GM12892 (cell line): Measurements from ENCODE around the gene MMAB.

Source experiments
- DNase-seq: peaks from one replicate; pipeline ENCODE4 v3.0.0; 2011; ENCODE audit not compliant: insufficient read length
- FAIRE-seq: peaks from 2 replicates; lab custom pipeline; 2011; peaks lifted over from hg19 to GRCh38; lab: Jason Lieb, UNC
- POLR2A ChIP-seq: IDR thresholded peaks from 2 replicates; pipeline ENCODE4 v1.6.1; 2011; ENCODE audit warnings: low read depth, low read length, control low read depth
- POLR2AphosphoS5 ChIP-seq: IDR thresholded peaks from 2 replicates; pipeline ENCODE4 v1.6.1; 2011; ENCODE audit warnings: low read depth, low read length, control low read depth
- TAF1 ChIP-seq: IDR thresholded peaks from 2 replicates; pipeline ENCODE4 v1.6.1; 2011; ENCODE audit warnings: low read depth, mild to moderate bottlenecking, control low read depth, low read length, borderline replicate concordance

Gene MMAB

DNA sequence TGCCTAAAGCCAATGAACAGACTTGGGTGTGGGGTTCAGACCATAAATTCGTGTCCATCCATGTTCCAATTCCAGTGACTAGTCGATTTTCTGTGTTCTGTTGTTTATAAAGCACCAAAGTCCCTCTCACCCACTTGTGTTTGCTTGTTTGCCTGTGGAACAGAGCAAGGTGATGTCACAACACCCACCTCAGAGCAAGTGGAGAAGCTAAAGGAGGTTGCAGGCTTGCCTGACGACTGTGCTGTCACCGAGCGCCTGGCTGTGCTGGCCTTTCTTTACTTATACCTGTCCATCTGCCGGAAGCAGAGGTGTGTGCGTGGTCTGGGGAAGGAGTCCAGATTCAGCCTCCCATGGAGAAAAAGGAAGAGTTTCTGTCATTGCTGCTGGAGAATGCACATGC lies 6.3 kb upstream of the MMAB start:
- TF ChIP-seq POLR2A: no peak
- no peak for TF ChIP-seq TAF1
- TF ChIP-seq POLR2AphosphoS5: no peak
- FAIRE-seq: no peak
- no peak for DNase-seq

GRCh38 chr12:109578330-109578927 lies 5.1 kb upstream of the MMAB start:
- FAIRE-seq: no peak
- TF ChIP-seq TAF1 (no peak), POLR2AphosphoS5 (no peak), POLR2A (no peak)

DNA sequence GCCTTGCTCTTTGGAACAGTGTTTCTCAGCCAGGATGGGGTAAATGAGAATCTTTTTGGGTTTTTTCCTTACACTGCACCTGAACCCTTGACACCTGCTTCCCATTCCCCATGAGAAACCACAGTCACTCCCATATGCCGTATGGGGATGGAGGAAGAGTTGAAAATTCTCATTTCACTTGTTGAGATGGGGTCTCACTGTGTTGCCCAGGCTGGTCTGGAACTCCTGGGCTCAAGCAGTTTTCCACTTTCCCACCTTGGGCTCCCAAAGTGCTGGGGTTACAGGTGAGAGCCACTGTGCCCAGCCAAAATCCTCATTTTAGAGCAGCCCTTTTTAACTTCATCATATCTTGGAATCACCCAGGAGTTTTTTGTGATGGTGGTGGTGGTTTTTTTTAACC lies 4.0 kb upstream of the MMAB start:
- TF ChIP-seq POLR2AphosphoS5 (no peak), POLR2A (no peak), TAF1 (no peak)
- DNase-seq (no peak), FAIRE-seq (no peak)

More at GRCh38 chr12:109578330-109578927, 5.1 kb upstream of the MMAB start:
- no peak for DNase-seq

DNA sequence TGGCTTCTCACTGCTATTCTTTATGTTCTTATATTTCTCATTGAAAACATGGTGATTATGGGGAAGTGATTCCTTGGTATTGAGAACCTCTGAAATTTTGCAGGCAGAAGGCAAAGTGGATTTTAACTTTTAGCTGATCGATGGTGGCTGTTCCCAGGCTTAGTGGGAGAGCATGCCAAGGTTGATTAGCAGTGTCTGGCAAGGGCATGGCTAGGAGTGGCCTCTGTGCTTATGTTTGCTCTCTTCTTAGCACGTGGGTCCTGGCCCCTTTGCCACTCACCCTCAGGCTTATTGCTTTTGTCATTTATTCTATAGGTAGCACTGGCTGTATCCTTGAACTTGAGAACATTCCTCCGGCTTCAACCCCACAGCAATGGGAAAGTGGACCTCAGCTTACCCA lies 2.4 kb upstream of the MMAB start:
- DNase-seq: no peak
- TF ChIP-seq POLR2AphosphoS5: no peak
- TF ChIP-seq POLR2A: no peak
- no peak for FAIRE-seq

DNA sequence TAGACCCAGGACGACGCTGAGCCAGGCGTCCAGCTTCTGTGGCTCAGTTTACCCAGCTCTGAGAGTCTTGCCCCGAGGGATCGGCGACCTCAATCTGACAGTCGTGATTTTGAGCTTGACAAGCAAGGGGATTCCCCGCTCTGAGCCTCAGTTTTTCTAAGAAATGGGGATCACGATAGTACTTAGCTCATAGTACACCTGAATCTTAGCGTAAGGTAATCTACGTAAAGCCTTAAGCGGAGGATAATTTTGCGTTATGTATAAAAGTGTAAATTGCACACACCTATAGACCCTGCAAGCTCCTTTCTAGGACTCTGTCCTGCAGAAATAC lies 575 bp upstream of the MMAB start:
- no peak for FAIRE-seq
- TF ChIP-seq TAF1 (no peak), POLR2AphosphoS5 (no peak), POLR2A (no peak)
- DNase-seq: no peak

- TF ChIP-seq POLR2A (no peak), TAF1 (no peak), POLR2AphosphoS5 (no peak)
- no peak for FAIRE-seq
- DNase-seq: no peak
Observed at GRCh38 chr12:109572506-109572845, 828 bp downstream of the MMAB start.

GRCh38 chr12:109571773-109572505 lies 1.4 kb downstream of the MMAB start:
- DNase-seq (no peak), FAIRE-seq (no peak)
- TF ChIP-seq POLR2AphosphoS5 (no peak), TAF1 (no peak), POLR2A (no peak)

GRCh38 chr12:109568486-109568885 lies 4.8 kb downstream of the MMAB start:
- TF ChIP-seq POLR2A: no peak
- TF ChIP-seq POLR2AphosphoS5: no peak
- TF ChIP-seq TAF1: no peak
- DNase-seq (no peak), FAIRE-seq (no peak)

DNA sequence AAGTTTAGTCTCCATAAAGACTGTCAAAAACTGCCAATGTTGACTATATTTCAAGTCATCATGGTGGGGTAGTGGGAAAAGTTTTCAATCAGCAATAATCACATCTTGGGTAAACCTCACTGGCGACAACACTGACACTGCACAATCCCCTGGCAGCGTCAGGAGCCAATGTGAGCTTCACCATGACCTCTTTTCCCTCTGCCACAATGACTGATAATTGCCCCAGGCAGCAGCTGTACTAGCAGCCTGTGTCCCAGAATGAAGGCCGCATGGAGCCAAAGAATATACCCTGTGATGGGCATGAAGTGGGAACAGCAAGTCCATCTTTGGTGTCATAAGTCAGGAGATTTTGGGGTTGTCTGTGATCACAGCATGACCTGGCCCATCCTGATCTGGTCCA lies 5.3 kb downstream of the MMAB start:
- TF ChIP-seq POLR2AphosphoS5 (no peak), POLR2A (no peak), TAF1 (no peak)
- DNase-seq: no peak
- FAIRE-seq: no peak

DNA sequence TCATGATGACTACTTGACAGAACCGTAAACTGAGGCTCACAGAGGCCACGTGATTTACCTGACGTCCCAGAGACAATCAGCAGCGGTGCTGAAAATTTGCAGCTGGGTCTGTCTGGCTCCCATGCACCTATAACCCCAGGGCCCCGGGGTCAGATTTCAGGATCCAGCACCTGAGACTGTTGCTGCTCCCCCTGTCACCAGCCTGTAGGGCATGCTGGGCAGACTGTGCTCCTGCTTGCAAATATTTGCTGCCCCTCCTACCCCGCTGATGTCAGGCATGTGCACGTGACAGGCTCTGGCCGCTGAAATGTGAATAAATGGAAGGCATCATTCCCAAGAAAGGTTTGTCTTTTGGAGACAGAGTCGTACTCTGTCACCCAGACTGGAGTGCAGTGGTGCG lies 6.0 kb downstream of the MMAB start:
- TF ChIP-seq POLR2A: no peak
- no peak for TF ChIP-seq POLR2AphosphoS5
- TF ChIP-seq TAF1: no peak
- FAIRE-seq (no peak), DNase-seq (no peak)

- no peak for FAIRE-seq
- TF ChIP-seq TAF1: no peak
- no peak for TF ChIP-seq POLR2AphosphoS5
- no peak for TF ChIP-seq POLR2A
- DNase-seq: no peak
Observed at GRCh38 chr12:109566424-109566823, 6.9 kb downstream of the MMAB start.
